SK-N-SH treated with all-trans-retinoic acid at 6 μM for 48 hours (cell line): ENCODE results near the gene WHRN.

Experiments
- ATAC-seq: fragments of 200-7000 bp; cut with Tn5 transposase; 3 replicates; pipeline ENCODE4 v1.9.1; 2020; ENCODE audit warnings: mild to moderate bottlenecking, moderate library complexity
- ARNTL ChIP-seq: fragments of 450-650 bp; formaldehyde crosslinking; IDR thresholded peaks from 2 replicates; pipeline ENCODE4 v1.5.0; 2020; ENCODE audit warnings: low read depth, mild to moderate bottlenecking, moderate library complexity, borderline replicate concordance
- BACH2 ChIP-seq: fragments of 250-450 bp; sonication (Bioruptor Pico); IDR thresholded peaks from 2 replicates; pipeline ENCODE4 v1.9.0; 2021; ENCODE audit warnings: mild to moderate bottlenecking, borderline replicate concordance
- CSRNP3 ChIP-seq: fragments of 250-450 bp; sonication (Bioruptor Pico); IDR thresholded peaks from 2 replicates; pipeline ENCODE4 v1.5.1; 2021; ENCODE audit warnings: mild to moderate bottlenecking, moderate library complexity
- GLIS3 ChIP-seq: fragments of 250-450 bp; sonication (Bioruptor Pico); IDR thresholded peaks from 2 replicates; pipeline ENCODE4 v1.5.0; 2020; ENCODE audit warnings: mild to moderate bottlenecking, moderate library complexity
- ISL1 ChIP-seq: fragments of 250-450 bp; sonication (Bioruptor Pico); IDR thresholded peaks from 2 replicates; pipeline ENCODE4 v2.1.2; 2022; ENCODE audit warnings: mild to moderate bottlenecking, moderate library complexity
- OSR1 ChIP-seq: fragments of 250-450 bp; sonication (Bioruptor Pico); IDR thresholded peaks from 2 replicates; pipeline ENCODE4 v1.8.0; 2022; ENCODE audit warnings: moderate library complexity, mild to moderate bottlenecking, inconsistent platforms
- POU6F1 ChIP-seq: fragments of 250-450 bp; sonication (Bioruptor Pico); IDR thresholded peaks from 2 replicates; pipeline ENCODE4 v1.8.0; 2021; ENCODE audit warnings: low read depth, mild to moderate bottlenecking, moderate library complexity, borderline replicate concordance
- PPARA ChIP-seq: fragments of 250-450 bp; sonication (Bioruptor Pico); IDR thresholded peaks from 2 replicates; pipeline ENCODE4 v1.5.0; 2020; ENCODE audit warnings: mild to moderate bottlenecking, borderline replicate concordance
- RARB ChIP-seq: fragments of 250-450 bp; sonication (Bioruptor Pico); IDR thresholded peaks from 2 replicates; pipeline ENCODE4 v1.8.0; 2021; ENCODE audit warnings: mild to moderate bottlenecking, moderate library complexity
- SNAI2 ChIP-seq: fragments of 250-450 bp; sonication (Bioruptor Pico); IDR thresholded peaks from 2 replicates; pipeline ENCODE4 v1.5.0; 2020; ENCODE audit warnings: mild to moderate bottlenecking, moderate library complexity
- TCF4 ChIP-seq: fragments of 250-450 bp; sonication (Bioruptor Pico); IDR thresholded peaks from 2 replicates; pipeline ENCODE4 v1.8.0; 2021; ENCODE audit warnings: mild to moderate bottlenecking, moderate library complexity, borderline replicate concordance
- TOX ChIP-seq: fragments of 250-450 bp; sonication (Bioruptor Pico); IDR thresholded peaks from 2 replicates; pipeline ENCODE4 v1.8.0; 2021; ENCODE audit warnings: mild to moderate bottlenecking, moderate library complexity, borderline replicate concordance
- ZC3H10 ChIP-seq: fragments of 250-450 bp; sonication (Bioruptor Pico); IDR thresholded peaks from 2 replicates; pipeline ENCODE4 v1.5.1; 2021; ENCODE audit warnings: mild to moderate bottlenecking, moderate library complexity
- ZFP3 ChIP-seq: fragments of 250-450 bp; sonication (Bioruptor Pico); IDR thresholded peaks from 2 replicates; pipeline ENCODE4 v1.5.0; 2020; ENCODE audit warnings: mild to moderate bottlenecking, moderate library complexity
- ZFP30 ChIP-seq: fragments of 450-650 bp; formaldehyde crosslinking; IDR thresholded peaks from 2 replicates; pipeline ENCODE4 v1.5.0; 2022; ENCODE audit warnings: mild to moderate bottlenecking, moderate library complexity
- ZNF565 ChIP-seq: fragments of 450-650 bp; formaldehyde crosslinking; conservative IDR thresholded peaks from 2 replicates; pipeline ENCODE4 v1.5.0; 2020; ENCODE audit warnings: low read depth, mild to moderate bottlenecking, moderate library complexity
- ZNF70 ChIP-seq: fragments of 450-650 bp; formaldehyde crosslinking; IDR thresholded peaks from 2 replicates; pipeline ENCODE4 v1.5.0; 2020; ENCODE audit warnings: mild to moderate bottlenecking, moderate library complexity
- ZNF8 ChIP-seq: fragments of 450-650 bp; formaldehyde crosslinking; IDR thresholded peaks from 2 replicates; pipeline ENCODE4 v1.5.0; 2020; ENCODE audit warnings: mild to moderate bottlenecking, moderate library complexity
- TF ChIP-seq, protein P1 (sequence below): fragments of 250-450 bp; sonication (Bioruptor Pico); IDR thresholded peaks from 2 replicates; pipeline ENCODE4 v1.5.0; 2020; ENCODE audit warnings: mild to moderate bottlenecking, moderate library complexity
- TF ChIP-seq, protein P2 (sequence below): fragments of 250-450 bp; sonication (Bioruptor Pico); IDR thresholded peaks from 2 replicates; pipeline ENCODE4 v1.8.0; 2020; ENCODE audit warnings: mild to moderate bottlenecking, moderate library complexity, borderline replicate concordance
- TF ChIP-seq, protein P3 (sequence below): fragments of 250-450 bp; sonication (Bioruptor Pico); IDR thresholded peaks from 2 replicates; pipeline ENCODE4 v1.5.1; 2020; ENCODE audit warnings: low read depth, mild to moderate bottlenecking, moderate library complexity

WHRN gene

GRCh38 chr9:114361542-114361941 lies 143.7 kb downstream of the WHRN start (continued):
- TF ChIP-seq ZNF70 (CRISPR knock-in tag) (no peak), ZFP30 (CRISPR knock-in tag) (no peak), OSR1 (no peak)

GRCh38 chr9:114359801-114360200 lies 145.5 kb downstream of the WHRN start:
- TF ChIP-seq ZFP3 (CRISPR knock-in tag) = no peak
- no peak for TF ChIP-seq ZNF565
- no peak for TF ChIP-seq BACH2 (CRISPR knock-in tag)
- no peak for TF ChIP-seq RARB (CRISPR knock-in tag)
- no peak for TF ChIP-seq OSR1
- TF ChIP-seq, protein P1, sequence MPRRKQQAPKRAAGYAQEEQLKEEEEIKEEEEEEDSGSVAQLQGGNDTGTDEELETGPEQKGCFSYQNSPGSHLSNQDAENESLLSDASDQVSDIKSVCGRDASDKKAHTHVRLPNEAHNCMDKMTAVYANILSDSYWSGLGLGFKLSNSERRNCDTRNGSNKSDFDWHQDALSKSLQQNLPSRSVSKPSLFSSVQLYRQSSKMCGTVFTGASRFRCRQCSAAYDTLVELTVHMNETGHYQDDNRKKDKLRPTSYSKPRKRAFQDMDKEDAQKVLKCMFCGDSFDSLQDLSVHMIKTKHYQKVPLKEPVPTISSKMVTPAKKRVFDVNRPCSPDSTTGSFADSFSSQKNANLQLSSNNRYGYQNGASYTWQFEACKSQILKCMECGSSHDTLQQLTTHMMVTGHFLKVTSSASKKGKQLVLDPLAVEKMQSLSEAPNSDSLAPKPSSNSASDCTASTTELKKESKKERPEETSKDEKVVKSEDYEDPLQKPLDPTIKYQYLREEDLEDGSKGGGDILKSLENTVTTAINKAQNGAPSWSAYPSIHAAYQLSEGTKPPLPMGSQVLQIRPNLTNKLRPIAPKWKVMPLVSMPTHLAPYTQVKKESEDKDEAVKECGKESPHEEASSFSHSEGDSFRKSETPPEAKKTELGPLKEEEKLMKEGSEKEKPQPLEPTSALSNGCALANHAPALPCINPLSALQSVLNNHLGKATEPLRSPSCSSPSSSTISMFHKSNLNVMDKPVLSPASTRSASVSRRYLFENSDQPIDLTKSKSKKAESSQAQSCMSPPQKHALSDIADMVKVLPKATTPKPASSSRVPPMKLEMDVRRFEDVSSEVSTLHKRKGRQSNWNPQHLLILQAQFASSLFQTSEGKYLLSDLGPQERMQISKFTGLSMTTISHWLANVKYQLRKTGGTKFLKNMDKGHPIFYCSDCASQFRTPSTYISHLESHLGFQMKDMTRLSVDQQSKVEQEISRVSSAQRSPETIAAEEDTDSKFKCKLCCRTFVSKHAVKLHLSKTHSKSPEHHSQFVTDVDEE = no peak
- no peak for TF ChIP-seq GLIS3 (CRISPR knock-in tag)
- TF ChIP-seq CSRNP3 = no peak
- no peak for TF ChIP-seq ZFP30 (CRISPR knock-in tag)
- no peak for TF ChIP-seq PPARA (CRISPR knock-in tag)
- no peak for TF ChIP-seq ZC3H10 (CRISPR knock-in tag)
- TF ChIP-seq, protein P2, sequence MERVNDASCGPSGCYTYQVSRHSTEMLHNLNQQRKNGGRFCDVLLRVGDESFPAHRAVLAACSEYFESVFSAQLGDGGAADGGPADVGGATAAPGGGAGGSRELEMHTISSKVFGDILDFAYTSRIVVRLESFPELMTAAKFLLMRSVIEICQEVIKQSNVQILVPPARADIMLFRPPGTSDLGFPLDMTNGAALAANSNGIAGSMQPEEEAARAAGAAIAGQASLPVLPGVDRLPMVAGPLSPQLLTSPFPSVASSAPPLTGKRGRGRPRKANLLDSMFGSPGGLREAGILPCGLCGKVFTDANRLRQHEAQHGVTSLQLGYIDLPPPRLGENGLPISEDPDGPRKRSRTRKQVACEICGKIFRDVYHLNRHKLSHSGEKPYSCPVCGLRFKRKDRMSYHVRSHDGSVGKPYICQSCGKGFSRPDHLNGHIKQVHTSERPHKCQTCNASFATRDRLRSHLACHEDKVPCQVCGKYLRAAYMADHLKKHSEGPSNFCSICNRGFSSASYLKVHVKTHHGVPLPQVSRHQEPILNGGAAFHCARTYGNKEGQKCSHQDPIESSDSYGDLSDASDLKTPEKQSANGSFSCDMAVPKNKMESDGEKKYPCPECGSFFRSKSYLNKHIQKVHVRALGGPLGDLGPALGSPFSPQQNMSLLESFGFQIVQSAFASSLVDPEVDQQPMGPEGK = no peak
- no peak for TF ChIP-seq ISL1
- TF ChIP-seq SNAI2 (CRISPR knock-in tag) = no peak
- no peak for TF ChIP-seq TOX
- no peak for ATAC-seq

- TF ChIP-seq PPARA (CRISPR knock-in tag) (no peak), ZFP30 (CRISPR knock-in tag) (no peak), ZNF8 (no peak)
Observed at GRCh38 chr9:114357911-114358328, 147.4 kb downstream of the WHRN start.

DNA sequence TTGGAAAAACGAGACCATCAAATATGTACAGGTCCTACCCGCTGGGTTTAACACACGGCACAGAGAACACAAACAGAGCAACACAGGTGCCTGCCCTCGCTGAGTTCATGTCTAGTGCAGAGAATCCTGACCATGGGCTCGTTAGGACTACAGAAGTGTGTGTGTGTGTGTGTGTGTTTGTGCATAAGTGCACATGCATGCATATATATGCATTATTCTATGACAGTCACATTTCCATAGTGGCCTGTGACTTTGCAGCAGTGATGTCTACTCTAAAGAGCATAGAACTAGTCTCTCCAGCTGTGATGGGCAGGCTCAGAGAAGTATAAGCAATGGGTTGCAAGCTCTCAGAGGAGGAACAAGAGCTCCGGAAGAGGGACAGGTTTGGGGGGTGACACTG lies 147.9 kb downstream of the WHRN start:
- TF ChIP-seq SNAI2 (CRISPR knock-in tag) = no peak
- no peak for TF ChIP-seq RARB (CRISPR knock-in tag)
- no peak for TF ChIP-seq OSR1
- no peak for TF ChIP-seq ZC3H10 (CRISPR knock-in tag)
- TF ChIP-seq ZFP30 (CRISPR knock-in tag) = no peak
- TF ChIP-seq GLIS3 (CRISPR knock-in tag) = no peak
- TF ChIP-seq TCF4 (CRISPR knock-in tag) = no peak
- TF ChIP-seq ZNF565 = no peak
- TF ChIP-seq, protein P2 = no peak
- TF ChIP-seq PPARA (CRISPR knock-in tag) = no peak
- TF ChIP-seq ZNF70 (CRISPR knock-in tag) = no peak
- TF ChIP-seq ZNF8 = no peak
- TF ChIP-seq ARNTL (CRISPR knock-in tag) = no peak
- TF ChIP-seq, all 23 proteins: peak for 0
- ATAC-seq = no peak

More at GRCh38 chr9:114357911-114358328, 147.4 kb downstream of the WHRN start:
- ATAC-seq = no peak

GRCh38 chr9:114356792-114357191 lies 148.5 kb downstream of the WHRN start:
- TF ChIP-seq GLIS3 (CRISPR knock-in tag) (no peak), ARNTL (CRISPR knock-in tag) (no peak), ZFP3 (CRISPR knock-in tag) (no peak), ZNF565 (no peak), ZNF8 (no peak), ZFP30 (CRISPR knock-in tag) (no peak), POU6F1 (no peak), CSRNP3 (no peak)
- TF ChIP-seq, protein P3, sequence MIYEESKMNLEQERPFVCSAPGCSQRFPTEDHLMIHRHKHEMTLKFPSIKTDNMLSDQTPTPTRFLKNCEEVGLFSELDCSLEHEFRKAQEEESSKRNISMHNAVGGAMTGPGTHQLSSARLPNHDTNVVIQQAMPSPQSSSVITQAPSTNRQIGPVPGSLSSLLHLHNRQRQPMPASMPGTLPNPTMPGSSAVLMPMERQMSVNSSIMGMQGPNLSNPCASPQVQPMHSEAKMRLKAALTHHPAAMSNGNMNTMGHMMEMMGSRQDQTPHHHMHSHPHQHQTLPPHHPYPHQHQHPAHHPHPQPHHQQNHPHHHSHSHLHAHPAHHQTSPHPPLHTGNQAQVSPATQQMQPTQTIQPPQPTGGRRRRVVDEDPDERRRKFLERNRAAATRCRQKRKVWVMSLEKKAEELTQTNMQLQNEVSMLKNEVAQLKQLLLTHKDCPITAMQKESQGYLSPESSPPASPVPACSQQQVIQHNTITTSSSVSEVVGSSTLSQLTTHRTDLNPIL = no peak
- no peak for ATAC-seq
